K562 (cell line): ENCODE results near the gene OSM. TPM values are rescaled to one million over a fixed set of nuclear protein-coding genes. Genes with fewer than 3 reads are reported as not detected.

Experiments used
- ATAC-seq: fragments of 200-7000 bp; cut with Tn5 transposase; 3 replicates; pipeline ENCODE4 v1.9.1; 2020; ENCODE audit warnings: moderate library complexity
- BruUV-seq: library from RNA; stranded (reverse); fragments of 400-500 nt; replicated peaks from 2 replicates; lab custom pipeline; 2021; lab: Mats Ljungman, UMichigan
- CTCF ChIA-PET: fragments of 300-600 bp; formaldehyde crosslinking; extraction: SDS; loops from one replicate; lab custom pipeline; 2021; ENCODE audit warnings: low intra/inter-chr PET ratio; lab: Yijun Ruan, JAX
- POLR2A ChIA-PET: fragments of 300-600, 350-650 bp; sonication (Branson Sonifier 250); formaldehyde crosslinking; extraction: SDS; loops from one replicate; lab custom pipeline; 2021; ENCODE audit warnings: antibody characterized with exemption, inconsistent platforms; lab: Yijun Ruan, JAX
- DNase-seq, 4 experiments: peaks; one replicate each; pipeline versions ENCODE4 v3.0.0 to v3.0.0-alpha.2; 2011 to 2018; ENCODE audit warnings: low spot score in 3 of 4, mixed read lengths in 3 of 4; ENCODE audit errors: extremely low read depth in 1 of 4
- FAIRE-seq: peaks from 2 replicates; lab custom pipeline; 2011; peaks lifted over from hg19 to GRCh38; lab: Jason Lieb, UNC
- H2AFZ ChIP-seq: 2 replicates; pipeline ENCODE4 v1.6.0; 2011; ENCODE audit warnings: low read depth, low read length, control low read depth, inconsistent platforms
- H3K27ac ChIP-seq: fragments of 200-600 bp; 3 replicates; pipeline ENCODE4 v1.8.0; 2011; ENCODE audit warnings: low read depth, mild to moderate bottlenecking, control low read depth, inconsistent platforms, low read length, moderate library complexity, mixed read lengths; ENCODE audit errors: extremely low read depth
- H3K27me3 ChIP-seq, 2 experiments: fragments of 300-600 bp in 1 of 2; 2 replicates in 1 of 2; 3 replicates in 1 of 2; pipeline versions ENCODE4 v1.6.0 to v1.8.0; 2011; ENCODE audit warnings: inconsistent platforms in 2 of 2, low read length in 2 of 2, mild to moderate bottlenecking in 1 of 2, mixed read lengths in 1 of 2, moderate library complexity in 1 of 2; ENCODE audit not compliant: control insufficient read depth in 2 of 2, insufficient read depth in 2 of 2
- H3K36me3 ChIP-seq: fragments of 300-600 bp; 3 replicates; pipeline ENCODE4 v1.8.0; 2011; ENCODE audit warnings: mild to moderate bottlenecking, low read length, inconsistent platforms; ENCODE audit not compliant: control insufficient read depth, insufficient read depth
- H3K4me1 ChIP-seq, 2 experiments: fragments of 200-600 bp in 1 of 2; replicated peaks in 1 of 2; 2 replicates in 1 of 2; 3 replicates in 1 of 2; pipeline versions ENCODE4 v1.5.1 to v1.8.0; 2011; ENCODE audit warnings: inconsistent platforms in 2 of 2, low read length in 2 of 2, mild to moderate bottlenecking in 1 of 2, mixed read lengths in 1 of 2, moderate library complexity in 1 of 2; ENCODE audit not compliant: control insufficient read depth in 2 of 2, insufficient read depth in 2 of 2
- H3K4me2 ChIP-seq: 2 replicates; pipeline ENCODE4 v1.6.1; 2011; ENCODE audit warnings: low read length, control low read depth, inconsistent platforms, mixed read lengths; ENCODE audit not compliant: insufficient read depth
- H3K4me3 ChIP-seq: fragments of 200-600 bp; sonication (generic), shearing (Covaris generic); 2 replicates; pipeline ENCODE4 v1.5.1; 2016; ENCODE audit warnings: control low read depth, inconsistent platforms
- H3K79me2 ChIP-seq: fragments of 200-600 bp; 3 replicates; pipeline ENCODE4 v1.8.0; 2011; ENCODE audit warnings: low read length, inconsistent platforms; ENCODE audit not compliant: control insufficient read depth, insufficient read depth
- H3K9ac ChIP-seq, 2 experiments: 2 replicates each; pipeline versions ENCODE4 v1.6.0 to v1.6.1; 2011; ENCODE audit warnings: low read depth in 2 of 2, low read length in 2 of 2, control low read depth in 1 of 2, inconsistent platforms in 1 of 2, mild to moderate bottlenecking in 1 of 2, mixed read lengths in 1 of 2; ENCODE audit not compliant: insufficient read depth in 1 of 2
- H3K9me1 ChIP-seq: one replicate; pipeline ENCODE4 v1.6.0; 2011; ENCODE audit warnings: inconsistent platforms, mild to moderate bottlenecking, low read length, moderate library complexity; ENCODE audit not compliant: control insufficient read depth, insufficient read depth
- H3K9me3 ChIP-seq: replicated peaks from 2 replicates; pipeline ENCODE4 v1.5.1; 2011; ENCODE audit warnings: low read depth, low read length, inconsistent platforms; ENCODE audit not compliant: control insufficient read depth, insufficient read depth
- H4K20me1 ChIP-seq: replicated peaks from 2 replicates; pipeline ENCODE4 v1.6.1; 2011; ENCODE audit warnings: low read length, inconsistent platforms, mixed read lengths; ENCODE audit not compliant: control insufficient read depth, insufficient read depth
- DACH1 ChIP-seq: fragments of 450-650 bp; IDR thresholded peaks from 2 replicates; pipeline ENCODE4 v1.6.1; 2018; ENCODE audit not compliant: partially characterized antibody
- FOXO4 ChIP-seq: fragments of 450-650 bp; formaldehyde crosslinking; IDR thresholded peaks from 2 replicates; pipeline ENCODE4 v1.4.0; 2020; ENCODE audit warnings: mild to moderate bottlenecking, moderate library complexity
- MTA3 ChIP-seq: fragments of 450-650 bp; formaldehyde crosslinking; IDR thresholded peaks from 2 replicates; pipeline ENCODE4 v1.6.1; 2017; ENCODE audit warnings: mild to moderate bottlenecking, borderline replicate concordance
- POLR3A ChIP-seq: IDR thresholded peaks from 2 replicates; pipeline ENCODE4 v1.6.1; 2011; ENCODE audit warnings: borderline replicate concordance, mild to moderate bottlenecking, moderate library complexity; ENCODE audit not compliant: insufficient read length, insufficient read depth; ENCODE audit errors: extremely low read depth
- RBM17 ChIP-seq: fragments of 200-400 bp; formaldehyde crosslinking; IDR thresholded peaks from 2 replicates; pipeline ENCODE4 v1.6.1; 2017; ENCODE audit warnings: low read depth, mild to moderate bottlenecking, low read length, borderline replicate concordance
- ZFP36 ChIP-seq: fragments of 150-350 bp; IDR thresholded peaks from 2 replicates; pipeline ENCODE4 v1.6.1; 2018; ENCODE audit warnings: low read length, low read depth; ENCODE audit not compliant: partially characterized antibody
- ZNF239 ChIP-seq: fragments of 250-450 bp; sonication (Bioruptor Pico); IDR thresholded peaks from 2 replicates; pipeline ENCODE4 v1.4.0; 2020; ENCODE audit warnings: mild to moderate bottlenecking
- WGBS: fragments of 100-300 bp; shearing (Covaris generic); methylation state at CpG from one replicate; pipeline ENCODE4 v1.1.6; 2016; ENCODE audit warnings: low coverage, mixed read lengths; ENCODE audit not compliant: insufficient coverage; ENCODE audit errors: missing lambda C conversion rate; 5-methylcytosine and 5-hydroxymethylcytosine counted together
- in situ Hi-C: fragments of 300-500 bp; cut with MboI; formaldehyde crosslinking; loops from 4 replicates; pipeline ENCODE4 v1.15.0; 2018; ENCODE audit warnings: inconsistent platforms, mixed read lengths
- intact Hi-C: fragments of 100-400 bp; cut with micrococcal nuclease; formaldehyde crosslinking; loops from 2 replicates; pipeline ENCODE4 v1.14.2; 2022
- polyA plus RNA-seq, 8 experiments: library from polyadenylated mRNA; depleted of rRNA in 4 of 8; stranded (reverse) in 5 of 8; unstranded in 3 of 8; fragments of >200 nt; fragmentation: Nextera tagmentation in 2 of 8; fragmentation: Illumina TruSeq in 1 of 8; extraction: Ambion mirVana in 2 of 8; extraction: Trizol in 1 of 8; gene quantifications; 2 replicates each; pipeline versions ENCODE4 v1.2.1 to v1.2.3, GENCODE V29; 2011 to 2014; ENCODE audit warnings: inconsistent platforms in 1 of 8, missing spikeins in 1 of 8
- total RNA-seq, 7 experiments: library from RNA; depleted of rRNA in 6 of 7; stranded (reverse); fragments of >200 nt in 6 of 7; fragmentation: Illumina TruSeq in 2 of 7; extraction: Trizol in 2 of 7; gene quantifications; 2 replicates each; pipeline versions ENCODE4 v1.2.1 to v1.2.3, GENCODE V29; 2011 to 2021; ENCODE audit warnings: low replicate concordance in 1 of 7
- TF ChIP-seq, protein P1 (sequence below): fragments of 250-450 bp; sonication (Bioruptor Pico); IDR thresholded peaks from 2 replicates; pipeline ENCODE4 v1.5.0; 2021

The OSM gene
- total and polyA plus RNA-seq, 9 of the 15 experiments (the other 6 are each of a cell fraction or from before 2014, with no cell fraction given): 0.22 TPM; not detected in 8

DNA sequence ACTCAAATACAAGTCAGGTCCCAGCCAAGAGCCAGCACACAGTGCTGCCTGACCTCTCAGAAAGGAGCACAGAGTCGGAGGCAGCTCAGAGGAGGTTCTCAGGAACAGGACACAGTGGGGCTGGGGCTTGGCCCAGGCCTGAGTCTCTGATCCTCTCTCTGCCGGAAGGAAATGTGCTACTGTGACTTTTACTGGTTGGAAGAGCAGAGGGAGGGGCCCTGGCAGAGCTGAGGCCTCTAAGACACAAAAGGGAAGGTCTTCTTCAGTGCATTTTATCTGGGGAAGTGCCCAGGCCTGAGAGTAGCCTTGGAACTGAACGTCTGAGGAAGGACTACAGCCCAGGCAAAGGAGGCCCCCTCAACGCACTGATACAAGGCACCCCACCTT, 38.9 kb upstream of the OSM start:
- Histone ChIP-seq H3K9ac (peak overlapping the region; percentile 37 to 59), H3K4me3 (no peak overlapping the region)

More for the DNA sequence above, 38.9 kb upstream of the OSM start:
- BruUV-seq: no TSS peak
- Histone ChIP-seq H3K27ac (peak overlapping the region; percentile 64; the same call in 2 of the 3 replicates), H3K9me1 (no peaks in the 10 kb centered on the region)
- peak in 1 of 4 experiments; percentile 47 for DNase-seq
- 19% methylated on average over 3 of the region's 4 CpGs for WGBS
- intact Hi-C loops: no loop called here
- TF ChIP-seq FOXO4 (CRISPR knock-in tag) (no peak), POLR3A (no peak), ZNF239 (CRISPR knock-in tag) (peak; percentile 49; the same call in 1 of the 2 replicates), RBM17 (no peak), ZFP36 (peak; percentile 31), MTA3 (no peak), DACH1 (no peak)
- TF ChIP-seq, protein P1, sequence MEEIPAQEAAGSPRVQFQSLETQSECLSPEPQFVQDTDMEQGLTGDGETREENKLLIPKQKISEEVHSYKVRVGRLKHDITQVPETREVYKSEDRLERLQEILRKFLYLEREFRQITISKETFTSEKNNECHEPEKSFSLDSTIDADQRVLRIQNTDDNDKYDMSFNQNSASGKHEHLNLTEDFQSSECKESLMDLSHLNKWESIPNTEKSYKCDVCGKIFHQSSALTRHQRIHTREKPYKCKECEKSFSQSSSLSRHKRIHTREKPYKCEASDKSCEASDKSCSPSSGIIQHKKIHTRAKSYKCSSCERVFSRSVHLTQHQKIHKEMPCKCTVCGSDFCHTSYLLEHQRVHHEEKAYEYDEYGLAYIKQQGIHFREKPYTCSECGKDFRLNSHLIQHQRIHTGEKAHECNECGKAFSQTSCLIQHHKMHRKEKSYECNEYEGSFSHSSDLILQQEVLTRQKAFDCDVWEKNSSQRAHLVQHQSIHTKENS (CRISPR knock-in tag): no peak
- TF ChIP-seq, all 486 proteins: peak for 2
- ChIA-PET CTCF (no interaction called here), POLR2A (interaction anchor here (1.0 kb wide), 1 partner anchor 80 kb away, joined by 3 read pairs; no protein-coding TSS in a partner anchor)
- H3K9me3 ChIP-seq: no peaks in the 10 kb centered on the region
- H3K4me2 ChIP-seq: peak overlapping the region; percentile 39
- no peaks in the 10 kb centered on the region; the same call in 1 of the 2 replicates for H4K20me1 ChIP-seq
- H3K79me2 ChIP-seq: peaks cover 10% of the 10 kb centered on the region
- H3K36me3 ChIP-seq: peaks cover 12% of the 10 kb centered on the region; the same call in 1 of the 3 replicates
- peak; percentile 76 for ATAC-seq
- FAIRE-seq: no peak
- H3K27me3 ChIP-seq: no peaks in the 10 kb centered on the region
- H2AFZ ChIP-seq: 0 out of 2 replicates have a peak overlapping the region, but pooled peaks have one; percentile 23
- in situ Hi-C loops: no loop called here
- peaks cover 5 to 36% of the 10 kb centered on the region in 2 experiments; a peak in 4 of 5 replicates for H3K4me1 ChIP-seq
